ENCODE measurements around the gene RDH16.
"Not testable (repeated sequence)": the region's sequence is repeated elsewhere in the genome, so short reads cannot be mapped to it uniquely, and the experiment has no call there.

The RDH16 gene

GRCh38 chr12:56954057-56954957 is 3.1 kb downstream of the RDH16 start:
- TF ChIP-seq PAX5 (IDR thresholded peaks at IDR 0.05; ENCODE audit: insufficient read depth, low read length, severe bottlenecking): no peak
- TF ChIP-seq POU2F2 (IDR thresholded peaks at IDR 0.05; ENCODE audit: low read depth, low read length): no peak
- no peak for TF ChIP-seq POLR2AphosphoS5 (IDR thresholded peaks at IDR 0.05; ENCODE audit: low read depth, low read length)
- no peak for TF ChIP-seq POLR2A (IDR thresholded peaks at IDR 0.05; ENCODE audit: low read depth, low read length)
- no peak for TF ChIP-seq TAF1 (IDR thresholded peaks at IDR 0.05; ENCODE audit: low read depth, low read length)
- no peak for TF ChIP-seq SPI1 (IDR thresholded peaks at IDR 0.05; ENCODE audit: low read depth, low read length)
- DNase-seq (ENCODE audit: insufficient read length, low spot score): no peak
- no peak for FAIRE-seq

- TF ChIP-seq PAX5 (IDR thresholded peaks at IDR 0.05; ENCODE audit: insufficient read depth, low read length, severe bottlenecking) (no peak), SPI1 (IDR thresholded peaks at IDR 0.05; ENCODE audit: low read depth, low read length) (no peak), TAF1 (IDR thresholded peaks at IDR 0.05; ENCODE audit: low read depth, low read length) (no peak), POLR2A (IDR thresholded peaks at IDR 0.05; ENCODE audit: low read depth, low read length) (no peak), POU2F2 (IDR thresholded peaks at IDR 0.05; ENCODE audit: low read depth, low read length) (no peak), POLR2AphosphoS5 (IDR thresholded peaks at IDR 0.05; ENCODE audit: low read depth, low read length) (no peak)
- DNase-seq (ENCODE audit: insufficient read length, low spot score) (no peak), FAIRE-seq (no peak)
Measured at GRCh38 chr12:56953314-56953713, 4.1 kb downstream of the RDH16 start.

GRCh38 chr12:56951582-56952339 is 5.6 kb downstream of the RDH16 start:
- FAIRE-seq: no peak
- TF ChIP-seq SPI1 (IDR thresholded peaks at IDR 0.05; ENCODE audit: low read depth, low read length) (no peak), POU2F2 (IDR thresholded peaks at IDR 0.05; ENCODE audit: low read depth, low read length) (no peak), PAX5 (IDR thresholded peaks at IDR 0.05; ENCODE audit: insufficient read depth, low read length, severe bottlenecking) (no peak), TAF1 (IDR thresholded peaks at IDR 0.05; ENCODE audit: low read depth, low read length) (no peak), POLR2AphosphoS5 (IDR thresholded peaks at IDR 0.05; ENCODE audit: low read depth, low read length) (no peak), POLR2A (IDR thresholded peaks at IDR 0.05; ENCODE audit: low read depth, low read length) (no peak)
- no peak for DNase-seq (ENCODE audit: insufficient read length, low spot score)

GRCh38 chr12:56948881-56949280 is 8.5 kb downstream of the RDH16 start:
- TF ChIP-seq POLR2A (IDR thresholded peaks at IDR 0.05; ENCODE audit: low read depth, low read length) (no peak), POU2F2 (IDR thresholded peaks at IDR 0.05; ENCODE audit: low read depth, low read length) (no peak), POLR2AphosphoS5 (IDR thresholded peaks at IDR 0.05; ENCODE audit: low read depth, low read length) (no peak), TAF1 (IDR thresholded peaks at IDR 0.05; ENCODE audit: low read depth, low read length) (no peak), SPI1 (IDR thresholded peaks at IDR 0.05; ENCODE audit: low read depth, low read length) (no peak), PAX5 (IDR thresholded peaks at IDR 0.05; ENCODE audit: insufficient read depth, low read length, severe bottlenecking) (no peak)
- DNase-seq (ENCODE audit: insufficient read length, low spot score): no peak
- no peak for FAIRE-seq

- DNase-seq (ENCODE audit: insufficient read length, low spot score) (no peak), FAIRE-seq (no peak)
- TF ChIP-seq POLR2AphosphoS5 (IDR thresholded peaks at IDR 0.05; ENCODE audit: low read depth, low read length) (no peak), POLR2A (IDR thresholded peaks at IDR 0.05; ENCODE audit: low read depth, low read length) (no peak), TAF1 (IDR thresholded peaks at IDR 0.05; ENCODE audit: low read depth, low read length) (no peak), SPI1 (IDR thresholded peaks at IDR 0.05; ENCODE audit: low read depth, low read length) (no peak)
Measured at GRCh38 chr12:56948457-56948777, 9.0 kb downstream of the RDH16 start.

- DNase-seq (ENCODE audit: insufficient read length, low spot score): no peak
Measured at GRCh38 chr12:56947633-56948456, 9.6 kb downstream of the RDH16 start.

GRCh38 chr12:56943878-56944277 is 13.5 kb downstream of the RDH16 start:
- no peak for FAIRE-seq
- DNase-seq (ENCODE audit: insufficient read length, low spot score): no peak
- TF ChIP-seq POU2F2 (IDR thresholded peaks at IDR 0.05; ENCODE audit: low read depth, low read length): no peak
- no peak for TF ChIP-seq POLR2AphosphoS5 (IDR thresholded peaks at IDR 0.05; ENCODE audit: low read depth, low read length)
- TF ChIP-seq POLR2A (IDR thresholded peaks at IDR 0.05; ENCODE audit: low read depth, low read length): no peak
- no peak for TF ChIP-seq SPI1 (IDR thresholded peaks at IDR 0.05; ENCODE audit: low read depth, low read length)
- TF ChIP-seq PAX5 (IDR thresholded peaks at IDR 0.05; ENCODE audit: insufficient read depth, low read length, severe bottlenecking): no peak
- no peak for TF ChIP-seq TAF1 (IDR thresholded peaks at IDR 0.05; ENCODE audit: low read depth, low read length)

More at GRCh38 chr12:56947633-56948456, 9.6 kb downstream of the RDH16 start:
- no peak for TF ChIP-seq TAF1 (IDR thresholded peaks at IDR 0.05; ENCODE audit: low read depth, low read length)
- TF ChIP-seq POLR2A (IDR thresholded peaks at IDR 0.05; ENCODE audit: low read depth, low read length): no peak
- no peak for TF ChIP-seq POU2F2 (IDR thresholded peaks at IDR 0.05; ENCODE audit: low read depth, low read length)
- TF ChIP-seq PAX5 (IDR thresholded peaks at IDR 0.05; ENCODE audit: insufficient read depth, low read length, severe bottlenecking): no peak
- no peak for TF ChIP-seq POLR2AphosphoS5 (IDR thresholded peaks at IDR 0.05; ENCODE audit: low read depth, low read length)
- TF ChIP-seq SPI1 (IDR thresholded peaks at IDR 0.05; ENCODE audit: low read depth, low read length): no peak
- FAIRE-seq: no peak

GRCh38 chr12:56943374-56943773 is 14.0 kb downstream of the RDH16 start:
- DNase-seq (ENCODE audit: insufficient read length, low spot score); FAIRE-seq: not testable (repeated sequence)

Measured in GM12891 (cell line).